Caco-2 (cell line): Measurements from ENCODE around the gene PDE4DIP. TPM values are rescaled to one million over a fixed set of nuclear protein-coding genes. Genes with fewer than 3 reads are reported as not detected.
A peak's percentile ranks its signal among the peaks of the same experiment; 100 is the strongest.
"Not testable (repeated sequence)": the region's sequence is repeated elsewhere in the genome, so short reads cannot be mapped to it uniquely, and the experiment has no call there.

Experiments used
- Bru-seq: library from RNA; stranded (reverse); fragments of 400-500 nt; gene quantifications from one replicate; lab custom pipeline; 2021; lab: Mats Ljungman, UMichigan
- BruChase-seq, 2 experiments: library from RNA; stranded (reverse); fragments of 400-500 nt; gene quantifications; one replicate each; lab custom pipeline; 2021; lab: Mats Ljungman, UMichigan
- BruUV-seq: library from RNA; stranded (reverse); fragments of 400-500 nt; replicated peaks from 2 replicates; lab custom pipeline; 2021; lab: Mats Ljungman, UMichigan
- CTCF ChIA-PET: fragments of 300-600 bp; sonication (Branson Sonifier 250); formaldehyde crosslinking; loops from one replicate; lab custom pipeline; 2022; ENCODE audit warnings: antibody characterized with exemption; lab: Charles Lee
- POLR2A ChIA-PET: fragments of 300-600 bp; sonication (Branson Sonifier 250); formaldehyde crosslinking; loops from one replicate; lab custom pipeline; 2022; ENCODE audit warnings: antibody characterized with exemption; lab: Charles Lee
- DNase-seq, 2 experiments: peaks; one replicate each; pipeline versions ENCODE4 v3.0.0 to v3.0.0-alpha.2; 2020 to 2022
- H3K27me3 ChIP-seq: replicated peaks from 2 replicates; pipeline ENCODE4 v1.6.0; 2011; ENCODE audit warnings: low read length; ENCODE audit not compliant: control insufficient read depth, insufficient read depth
- H3K36me3 ChIP-seq: 2 replicates; pipeline ENCODE4 v1.5.1; 2011; ENCODE audit warnings: low read length; ENCODE audit not compliant: control insufficient read depth, insufficient read depth
- H3K4me1 ChIP-seq: fragments of 250-450 bp; sonication (Bioruptor Pico); 2 replicates; pipeline ENCODE4 v1.5.1; 2020; ENCODE audit warnings: mild to moderate bottlenecking
- H3K4me3 ChIP-seq: 2 replicates; pipeline ENCODE4 v1.5.1; 2011; ENCODE audit warnings: low read depth, mild to moderate bottlenecking, control low read depth, low read length
- H3K9me3 ChIP-seq: fragments of 250-450 bp; sonication (Bioruptor Pico); 2 replicates; pipeline ENCODE4 v1.5.1; 2020; ENCODE audit warnings: mild to moderate bottlenecking, moderate library complexity
- H3K27ac Mint-ChIP-seq: one replicate; pipeline ENCODE4 v1.8.0; 2022; ENCODE audit warnings: mixed read lengths; ENCODE audit not compliant: unreplicated experiment
- H3K27me3 Mint-ChIP-seq: one replicate; pipeline ENCODE4 v1.8.0; 2022; ENCODE audit warnings: mixed read lengths; ENCODE audit not compliant: insufficient read depth, unreplicated experiment
- H3K36me3 Mint-ChIP-seq: one replicate; pipeline ENCODE4 v1.8.0; 2022; ENCODE audit warnings: mild to moderate bottlenecking, mixed read lengths; ENCODE audit not compliant: insufficient read depth, unreplicated experiment
- H3K4me1 Mint-ChIP-seq: one replicate; pipeline ENCODE4 v1.8.0; 2022; ENCODE audit warnings: low read depth, mixed read lengths; ENCODE audit not compliant: unreplicated experiment
- H3K4me3 Mint-ChIP-seq: one replicate; pipeline ENCODE4 v1.8.0; 2022; ENCODE audit warnings: mild to moderate bottlenecking, moderate library complexity, mixed read lengths; ENCODE audit not compliant: unreplicated experiment
- H3K9me3 Mint-ChIP-seq: one replicate; pipeline ENCODE4 v1.8.0; 2022; ENCODE audit warnings: mixed read lengths; ENCODE audit not compliant: unreplicated experiment
- intact Hi-C: fragments of 100-400 bp; cut with micrococcal nuclease; formaldehyde crosslinking; loops from one replicate; pipeline ENCODE4 v1.10.0; 2022; ENCODE audit not compliant: unreplicated experiment
- long read RNA-seq: library from polyadenylated mRNA; stranded (forward); transcript quantifications from one replicate; pipeline ENCODE4 v2.0.0, GENCODE V29; 2022
- total RNA-seq: library from RNA; stranded (reverse); gene quantifications from 2 replicates; pipeline ENCODE4 v1.2.3, GENCODE V29; 2022

Gene PDE4DIP
- total RNA-seq (30.8 and 32.4 TPM in 2 replicates), Bru-seq, nascent RNA (percentile 46 among the genes with signal in this experiment), BruChase-seq, experiment 1, labeled RNA remaining after a 2-hour chase (percentile 52 among the genes with signal in this experiment), BruChase-seq, experiment 2, labeled RNA remaining after a 6-hour chase (percentile 51 among the genes with signal in this experiment)
- long read RNA-seq, full-length matches to known transcripts = 32 of 48 reads
- long read RNA-seq, partial matches to known transcripts = 4 of 48 reads
- long read RNA-seq, other reads (novel, unspliced or antisense) = 12 of 48 reads

DNA sequence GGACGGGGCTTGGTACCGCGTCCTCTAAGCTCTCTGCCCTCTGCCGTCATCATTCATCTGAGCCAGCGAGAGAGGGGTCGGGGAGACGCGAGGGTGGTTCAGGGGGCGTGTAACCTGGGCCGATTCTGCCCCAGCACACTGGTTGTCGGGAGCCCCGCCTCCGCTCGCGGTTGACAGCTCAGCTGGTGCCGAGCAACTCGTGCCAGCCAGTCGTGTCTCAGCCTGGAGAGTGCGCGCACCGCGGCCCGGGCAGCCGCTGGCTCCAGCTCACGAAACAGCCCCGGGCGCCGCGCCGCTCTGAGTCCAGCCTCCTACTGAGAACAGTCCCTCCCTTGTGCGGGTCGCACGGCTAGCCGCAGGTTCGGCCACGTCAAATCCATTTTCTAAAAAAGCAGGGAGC is at the start of gene PDE4DIP:
TSS of gene PDE4DIP (plus strand) at position 209 of the 400 bp plus-strand sequence. CDS start 347 bp downstream, outside the sequence.
- H3K27me3 Mint-ChIP-seq, BruUV-seq, H3K4me1 Mint-ChIP-seq, H3K9me3 ChIP-seq, H3K4me3 ChIP-seq, H3K4me3 Mint-ChIP-seq, DNase-seq, H3K4me1 ChIP-seq, intact Hi-C loops, H3K27me3 ChIP-seq, CTCF ChIA-PET, H3K36me3 ChIP-seq, H3K27ac Mint-ChIP-seq, POLR2A ChIA-PET, H3K36me3 Mint-ChIP-seq, H3K9me3 Mint-ChIP-seq: not testable (repeated sequence)

DNA sequence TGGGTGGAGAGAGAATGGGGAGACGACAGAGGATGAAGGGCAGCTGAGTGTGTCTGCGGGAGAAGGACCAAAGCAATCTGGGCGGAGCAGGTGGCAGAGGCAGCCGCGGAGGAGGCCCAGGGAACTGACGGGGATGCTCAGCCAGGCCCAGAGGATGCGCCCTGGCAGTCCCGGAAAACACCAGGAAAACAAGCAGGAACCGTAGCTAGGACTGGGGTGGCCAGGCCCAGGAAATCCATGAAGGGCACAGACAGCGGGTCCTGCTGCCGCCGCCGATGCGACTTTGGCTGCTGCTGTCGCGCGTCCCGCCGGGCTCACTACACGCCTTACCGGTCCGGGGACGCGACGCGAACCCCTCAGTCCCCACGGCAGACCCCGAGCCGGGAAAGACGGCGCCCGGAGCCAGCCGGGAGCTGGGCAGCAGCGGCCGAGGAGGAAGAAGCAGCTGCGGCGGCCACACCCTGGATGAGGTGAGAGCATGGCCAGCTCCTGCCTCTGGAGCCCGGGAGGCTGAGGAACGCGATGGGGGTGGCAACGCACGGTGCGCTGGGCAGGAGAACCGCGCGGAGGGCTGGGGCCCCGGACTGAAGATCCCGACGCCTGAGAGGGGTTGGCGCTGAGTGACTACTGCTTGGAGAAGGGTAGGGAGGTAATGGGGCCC is 35.8 kb upstream of the PDE4DIP start:
- CTCF ChIA-PET, H3K9me3 Mint-ChIP-seq, H3K36me3 Mint-ChIP-seq, H3K36me3 ChIP-seq, DNase-seq, intact Hi-C loops, BruUV-seq, H3K27me3 Mint-ChIP-seq, H3K4me1 ChIP-seq, H3K4me1 Mint-ChIP-seq, H3K4me3 ChIP-seq, H3K4me3 Mint-ChIP-seq, POLR2A ChIA-PET, H3K27ac Mint-ChIP-seq, H3K27me3 ChIP-seq, H3K9me3 ChIP-seq: not testable (repeated sequence)

DNA sequence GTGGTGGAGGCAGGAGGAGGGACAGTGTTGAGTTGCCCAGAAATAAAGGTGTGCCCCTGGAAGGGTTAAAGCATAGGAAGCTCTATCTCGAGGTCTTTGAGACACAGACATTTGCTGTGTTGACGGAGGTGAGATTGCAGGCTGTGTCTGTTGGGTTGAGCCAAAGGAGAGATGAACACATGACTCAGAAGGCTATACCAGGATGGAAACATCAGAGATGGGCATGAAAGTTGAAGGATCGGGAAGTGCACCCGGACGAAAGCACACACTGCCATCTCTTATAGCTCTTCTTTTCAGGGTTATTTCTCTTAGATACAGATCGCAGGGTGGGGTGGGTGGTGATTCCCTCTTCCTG is 35.3 kb upstream of the PDE4DIP start:
- CTCF ChIA-PET, BruUV-seq, H3K27me3 Mint-ChIP-seq, H3K4me1 Mint-ChIP-seq, H3K9me3 Mint-ChIP-seq, POLR2A ChIA-PET, H3K36me3 Mint-ChIP-seq, DNase-seq, intact Hi-C loops, H3K36me3 ChIP-seq, H3K4me1 ChIP-seq, H3K27me3 ChIP-seq, H3K4me3 Mint-ChIP-seq, H3K27ac Mint-ChIP-seq, H3K4me3 ChIP-seq, H3K9me3 ChIP-seq: not testable (repeated sequence)

DNA sequence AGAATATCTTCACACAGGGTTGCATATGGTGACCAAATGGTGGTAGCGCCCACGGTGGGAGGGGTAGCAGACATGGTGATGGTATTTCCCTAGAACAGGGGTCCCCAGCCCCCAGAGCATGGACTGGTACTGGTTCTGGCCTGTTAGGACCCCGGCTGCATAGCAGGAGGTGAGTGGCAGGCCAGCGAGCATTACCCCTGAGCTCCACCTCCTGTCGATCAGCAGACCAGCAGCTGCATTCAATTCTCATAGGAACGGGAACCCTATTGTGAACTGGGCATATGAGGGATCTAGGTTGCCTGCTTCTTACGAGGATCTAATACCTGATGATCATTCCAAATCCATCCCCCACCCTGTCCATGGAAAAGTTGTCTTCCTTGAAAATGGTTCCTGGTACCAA is 22.0 kb upstream of the PDE4DIP start:
- H3K9me3 ChIP-seq, intact Hi-C loops, H3K4me3 ChIP-seq, H3K27me3 Mint-ChIP-seq, H3K27ac Mint-ChIP-seq, CTCF ChIA-PET, H3K4me1 Mint-ChIP-seq, H3K4me1 ChIP-seq, H3K36me3 ChIP-seq, H3K27me3 ChIP-seq, H3K4me3 Mint-ChIP-seq, DNase-seq, H3K36me3 Mint-ChIP-seq, POLR2A ChIA-PET, BruUV-seq, H3K9me3 Mint-ChIP-seq: not testable (repeated sequence)

DNA sequence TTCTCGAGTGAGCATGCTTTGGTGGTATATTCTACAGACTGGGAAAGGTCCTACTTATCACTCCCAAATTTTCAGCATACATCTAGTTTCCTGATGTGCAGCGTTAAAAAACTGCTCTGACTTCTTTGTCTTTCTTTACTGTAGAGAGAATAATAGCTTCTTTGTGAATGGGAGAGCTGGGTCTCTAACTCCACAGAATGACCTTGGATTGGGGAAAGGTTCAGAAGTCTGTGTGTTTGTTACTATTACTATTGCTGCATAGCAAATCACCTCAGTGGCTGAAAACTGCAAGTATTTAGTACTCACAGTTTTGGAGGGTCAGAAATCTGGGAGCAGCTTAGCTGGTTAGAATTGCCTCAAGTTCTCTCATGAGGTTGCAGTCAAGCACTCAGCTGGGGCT is 20.4 kb upstream of the PDE4DIP start:
- BruUV-seq, CTCF ChIA-PET: not testable (repeated sequence)

DNA sequence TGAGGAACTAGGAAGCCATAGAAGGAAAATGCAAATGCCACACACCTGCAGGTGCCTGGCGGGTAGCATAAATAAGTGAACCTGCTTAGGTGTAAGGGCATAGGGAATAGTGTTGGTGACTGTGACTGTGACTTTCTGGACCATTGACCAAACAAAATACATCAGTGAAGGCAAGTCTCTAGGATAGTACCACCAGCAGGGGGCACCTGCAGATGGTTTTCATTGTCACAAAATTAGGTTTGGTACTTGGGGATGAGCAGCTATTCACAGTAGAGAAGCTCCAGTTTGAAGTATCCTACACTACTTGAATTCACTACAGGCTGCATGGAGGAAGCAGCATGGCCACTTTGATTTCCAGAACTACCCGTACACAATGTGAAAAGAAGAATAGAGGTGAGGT is 19.2 kb upstream of the PDE4DIP start:
- H3K9me3 Mint-ChIP-seq, intact Hi-C loops, CTCF ChIA-PET, POLR2A ChIA-PET, H3K9me3 ChIP-seq, BruUV-seq, DNase-seq, H3K4me3 Mint-ChIP-seq, H3K36me3 Mint-ChIP-seq, H3K27me3 Mint-ChIP-seq, H3K27ac Mint-ChIP-seq, H3K36me3 ChIP-seq, H3K27me3 ChIP-seq, H3K4me1 ChIP-seq, H3K4me3 ChIP-seq, H3K4me1 Mint-ChIP-seq: not testable (repeated sequence)

More for the DNA sequence above, 20.4 kb upstream of the PDE4DIP start:
- H3K36me3 ChIP-seq, H3K4me1 Mint-ChIP-seq, H3K4me3 Mint-ChIP-seq, H3K4me1 ChIP-seq, H3K27me3 Mint-ChIP-seq, H3K9me3 ChIP-seq, H3K27ac Mint-ChIP-seq, H3K27me3 ChIP-seq, H3K9me3 Mint-ChIP-seq, DNase-seq, H3K4me3 ChIP-seq, POLR2A ChIA-PET, intact Hi-C loops, H3K36me3 Mint-ChIP-seq: not testable (repeated sequence)

DNA sequence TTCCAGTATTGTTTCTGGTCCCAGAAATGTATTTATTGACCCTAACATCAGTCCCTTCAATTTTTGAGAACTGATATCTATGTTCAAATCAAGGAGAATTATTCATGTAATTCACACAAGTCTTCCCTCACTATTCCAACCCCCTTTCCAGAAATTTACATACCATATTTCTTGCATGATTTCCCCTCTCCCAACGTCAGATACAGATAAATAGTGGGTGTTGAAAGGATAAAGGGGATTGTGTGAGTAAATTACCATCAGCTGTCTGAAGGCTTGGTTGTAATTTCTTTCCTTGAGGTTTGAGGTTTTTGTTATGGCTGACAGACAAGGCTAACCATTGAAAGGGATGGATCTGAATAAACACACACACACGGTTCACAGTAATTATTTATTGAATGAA is 15.7 kb upstream of the PDE4DIP start:
- H3K27ac Mint-ChIP-seq, POLR2A ChIA-PET, H3K4me1 ChIP-seq, intact Hi-C loops, H3K4me3 Mint-ChIP-seq, H3K9me3 Mint-ChIP-seq, H3K36me3 ChIP-seq, H3K36me3 Mint-ChIP-seq, H3K4me3 ChIP-seq, CTCF ChIA-PET, BruUV-seq, H3K27me3 Mint-ChIP-seq, H3K4me1 Mint-ChIP-seq, H3K9me3 ChIP-seq, H3K27me3 ChIP-seq, DNase-seq: not testable (repeated sequence)
